ENCODE data around the gene ZNF354C. TPM values are rescaled to one million over a fixed set of nuclear protein-coding genes. Genes with fewer than 3 reads are reported as not detected.
A peak's percentile ranks its signal among the peaks of the same experiment; 100 is the strongest.

ZNF354C gene
- total RNA-seq, 1 donor from 2014 or later, result 7.8 TPM

DNA sequence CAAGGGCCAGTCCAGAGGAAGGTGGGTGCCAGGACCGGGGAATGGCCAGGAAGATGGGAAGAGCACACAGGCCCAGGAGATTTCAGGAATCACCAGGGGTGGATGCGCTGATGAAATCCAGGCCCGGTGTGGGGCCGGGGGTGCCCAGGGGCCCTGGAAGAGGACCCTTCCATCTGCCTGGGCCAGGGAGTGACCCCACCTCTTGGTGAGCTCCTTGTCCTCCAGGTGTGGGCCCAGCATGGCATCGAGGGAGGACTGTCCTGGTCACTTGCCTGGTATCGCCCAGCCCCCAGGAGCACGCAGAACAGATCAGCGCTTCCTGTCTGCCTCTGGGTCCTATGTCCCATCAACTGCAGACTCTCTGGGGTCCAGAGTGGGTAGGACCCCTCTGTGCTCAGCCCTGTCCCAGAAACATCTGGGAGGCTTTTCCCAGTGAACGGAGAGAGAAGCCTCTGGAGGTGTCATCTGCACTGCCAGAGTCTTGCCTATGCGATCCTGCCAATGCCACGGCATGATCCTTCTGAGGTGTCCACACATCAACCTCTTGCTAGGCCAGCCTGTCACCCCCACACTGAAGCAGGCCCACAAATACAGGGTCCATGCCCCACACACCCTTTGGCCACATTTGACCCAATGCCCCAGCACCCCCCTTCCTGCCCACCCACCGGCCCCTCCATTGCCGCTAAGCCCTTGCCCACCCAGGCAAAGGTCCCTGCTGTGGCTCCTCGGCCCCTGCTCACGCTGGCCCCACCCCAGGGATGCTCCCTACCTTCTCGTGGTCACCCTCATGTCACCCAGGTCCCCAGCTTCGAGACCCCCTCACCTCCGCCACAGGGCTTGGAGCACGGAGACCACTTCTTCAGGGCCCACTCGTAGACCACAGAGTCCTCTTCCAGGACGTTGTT is 67.2 kb downstream of the ZNF354C start:
- no peaks in the 10 kb centered on the region for H3K4me1 Mint-ChIP-seq (ENCODE audit: unreplicated experiment)

GRCh38 chr5:179128041-179128365 is 67.8 kb downstream of the ZNF354C start:
- H3K9me3 Mint-ChIP-seq, result no peaks in the 10 kb centered on the region
- no peaks in the 10 kb centered on the region for H3K36me3 Mint-ChIP-seq
- H3K27ac Mint-ChIP-seq, result no peak overlapping the region
- no peak overlapping the region for H3K4me3 Mint-ChIP-seq
- TF ChIP-seq, protein P1, sequence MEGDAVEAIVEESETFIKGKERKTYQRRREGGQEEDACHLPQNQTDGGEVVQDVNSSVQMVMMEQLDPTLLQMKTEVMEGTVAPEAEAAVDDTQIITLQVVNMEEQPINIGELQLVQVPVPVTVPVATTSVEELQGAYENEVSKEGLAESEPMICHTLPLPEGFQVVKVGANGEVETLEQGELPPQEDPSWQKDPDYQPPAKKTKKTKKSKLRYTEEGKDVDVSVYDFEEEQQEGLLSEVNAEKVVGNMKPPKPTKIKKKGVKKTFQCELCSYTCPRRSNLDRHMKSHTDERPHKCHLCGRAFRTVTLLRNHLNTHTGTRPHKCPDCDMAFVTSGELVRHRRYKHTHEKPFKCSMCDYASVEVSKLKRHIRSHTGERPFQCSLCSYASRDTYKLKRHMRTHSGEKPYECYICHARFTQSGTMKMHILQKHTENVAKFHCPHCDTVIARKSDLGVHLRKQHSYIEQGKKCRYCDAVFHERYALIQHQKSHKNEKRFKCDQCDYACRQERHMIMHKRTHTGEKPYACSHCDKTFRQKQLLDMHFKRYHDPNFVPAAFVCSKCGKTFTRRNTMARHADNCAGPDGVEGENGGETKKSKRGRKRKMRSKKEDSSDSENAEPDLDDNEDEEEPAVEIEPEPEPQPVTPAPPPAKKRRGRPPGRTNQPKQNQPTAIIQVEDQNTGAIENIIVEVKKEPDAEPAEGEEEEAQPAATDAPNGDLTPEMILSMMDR (conservative IDR thresholded peaks at IDR 0.05), result no peak
- H3K4me1 Mint-ChIP-seq (ENCODE audit: unreplicated experiment), result no peaks in the 10 kb centered on the region
- H3K27me3 Mint-ChIP-seq, result no peaks in the 10 kb centered on the region
- DNase-seq (ENCODE audit: extremely low spot score, unreplicated experiment), result no peak

More for the DNA sequence above, 67.2 kb downstream of the ZNF354C start:
- H3K27me3 Mint-ChIP-seq, result no peaks in the 10 kb centered on the region
- DNase-seq (ENCODE audit: extremely low spot score, unreplicated experiment), result peak; percentile 49
- H3K4me3 Mint-ChIP-seq, result no peak overlapping the region
- no peaks in the 10 kb centered on the region for H3K9me3 Mint-ChIP-seq
- TF ChIP-seq, protein P1 (conservative IDR thresholded peaks at IDR 0.05), result no peak
- no peak overlapping the region for H3K27ac Mint-ChIP-seq
- no peaks in the 10 kb centered on the region for H3K36me3 Mint-ChIP-seq

- no peaks in the 10 kb centered on the region for H3K4me1 Mint-ChIP-seq (ENCODE audit: unreplicated experiment)
- TF ChIP-seq, protein P1 (conservative IDR thresholded peaks at IDR 0.05), result no peak
- H3K27ac Mint-ChIP-seq, result no peak overlapping the region
- no peaks in the 10 kb centered on the region for H3K9me3 Mint-ChIP-seq
- H3K4me3 Mint-ChIP-seq, result no peak overlapping the region
- no peaks in the 10 kb centered on the region for H3K27me3 Mint-ChIP-seq
- no peaks in the 10 kb centered on the region for H3K36me3 Mint-ChIP-seq
- DNase-seq (ENCODE audit: extremely low spot score, unreplicated experiment), result no peak
These were observed 68.8 kb downstream of the ZNF354C start for GRCh38 chr5:179128976-179129375.

GRCh38 chr5:179129607-179130071 is 69.5 kb downstream of the ZNF354C start:
- no peak overlapping the region for H3K4me3 Mint-ChIP-seq
- H3K36me3 Mint-ChIP-seq, result no peaks in the 10 kb centered on the region
- H3K27ac Mint-ChIP-seq, result no peak overlapping the region
- peak; percentile 64 for DNase-seq (ENCODE audit: extremely low spot score, unreplicated experiment)
- TF ChIP-seq, protein P1 (conservative IDR thresholded peaks at IDR 0.05), result no peak
- no peaks in the 10 kb centered on the region for H3K27me3 Mint-ChIP-seq
- H3K9me3 Mint-ChIP-seq, result no peaks in the 10 kb centered on the region
- H3K4me1 Mint-ChIP-seq (ENCODE audit: unreplicated experiment), result no peaks in the 10 kb centered on the region

GRCh38 chr5:179130101-179130681 is 70.0 kb downstream of the ZNF354C start:
- no peaks in the 10 kb centered on the region for H3K9me3 Mint-ChIP-seq
- no peaks in the 10 kb centered on the region for H3K27me3 Mint-ChIP-seq

More at GRCh38 chr5:179130101-179130681, 70.0 kb downstream of the ZNF354C start:
- TF ChIP-seq, protein P1 (conservative IDR thresholded peaks at IDR 0.05), result no peak
- peak; percentile 64 for DNase-seq (ENCODE audit: extremely low spot score, unreplicated experiment)
- H3K36me3 Mint-ChIP-seq, result no peaks in the 10 kb centered on the region
- H3K27ac Mint-ChIP-seq, result no peak overlapping the region
- no peaks in the 10 kb centered on the region for H3K4me1 Mint-ChIP-seq (ENCODE audit: unreplicated experiment)
- no peak overlapping the region for H3K4me3 Mint-ChIP-seq

All from type B pancreatic cell (in vitro differentiated cells).